GM23338 (cell line): Measurements from ENCODE around the gene CIDEB. TPM values are rescaled to one million over a fixed set of nuclear protein-coding genes. Genes with fewer than 3 reads are reported as not detected.

Experiments used
- ATAC-seq: fragments of 200-7000 bp; cut with Tn5 transposase; 3 replicates; pipeline ENCODE4 v1.9.1; 2020
- DNase-seq: peaks from one replicate; pipeline ENCODE4 v3.0.0-alpha.2; 2015; ENCODE audit warnings: low spot score
- H2AFZ ChIP-seq: fragments of 200-600 bp; sonication (generic); 2 replicates; pipeline ENCODE4 v1.8.0; 2016; ENCODE audit warnings: antibody characterized with exemption, mild to moderate bottlenecking, moderate library complexity
- H3F3A ChIP-seq: fragments of 200-600 bp; sonication (generic); replicated peaks from 2 replicates; pipeline ENCODE4 v1.8.0; 2017; ENCODE audit warnings: antibody characterized with exemption, mixed run types, low read depth
- H3K27ac ChIP-seq: fragments of 200-600 bp; sonication (generic); 2 replicates; pipeline ENCODE4 v1.6.1; 2016; ENCODE audit warnings: low read depth
- H3K27me3 ChIP-seq: fragments of 200-600 bp; sonication (generic); 2 replicates; pipeline ENCODE4 v1.8.0; 2016; ENCODE audit warnings: mild to moderate bottlenecking, mixed run types, moderate library complexity; ENCODE audit not compliant: insufficient read depth
- H3K36me3 ChIP-seq: fragments of 200-600 bp; sonication (generic); 2 replicates; pipeline ENCODE4 v1.8.0; 2016; ENCODE audit warnings: mild to moderate bottlenecking; ENCODE audit not compliant: insufficient read depth
- H3K4me1 ChIP-seq: fragments of 200-600 bp; sonication (generic); 2 replicates; pipeline ENCODE4 v1.8.0; 2016; ENCODE audit warnings: mild to moderate bottlenecking, moderate library complexity; ENCODE audit not compliant: insufficient read depth
- H3K4me2 ChIP-seq: fragments of 200-600 bp; sonication (generic); 2 replicates; pipeline ENCODE4 v1.7.1; 2017; ENCODE audit warnings: mixed run types
- H3K4me3 ChIP-seq: fragments of 200-600 bp; sonication (generic); 2 replicates; pipeline ENCODE4 v1.6.1; 2016; ENCODE audit warnings: mixed run types
- H3K79me2 ChIP-seq: fragments of 200-600 bp; sonication (generic); replicated peaks from 2 replicates; pipeline ENCODE4 v1.8.0; 2017; ENCODE audit warnings: mild to moderate bottlenecking; ENCODE audit not compliant: insufficient read depth
- H3K9me2 ChIP-seq: fragments of 200-600 bp; sonication (generic); 2 replicates; pipeline ENCODE4 v1.8.0; 2017; ENCODE audit not compliant: insufficient read depth
- H4K20me1 ChIP-seq: fragments of 200-600 bp; sonication (generic); replicated peaks from 2 replicates; pipeline ENCODE4 v1.8.0; 2017; ENCODE audit warnings: mild to moderate bottlenecking; ENCODE audit not compliant: insufficient read depth
- H3K27ac Mint-ChIP-seq: 2 replicates; pipeline ENCODE4 v1.8.0; 2020; ENCODE audit warnings: inconsistent platforms, mild to moderate bottlenecking, moderate library complexity, mixed read lengths
- H3K27me3 Mint-ChIP-seq: 3 replicates; pipeline ENCODE4 v1.8.0; 2022; ENCODE audit warnings: low read depth, mild to moderate bottlenecking, moderate library complexity, mixed read lengths, inconsistent platforms; ENCODE audit not compliant: insufficient read depth, poor library complexity
- H3K36me3 Mint-ChIP-seq: 3 replicates; pipeline ENCODE4 v1.8.0; 2021; ENCODE audit warnings: low read depth, mild to moderate bottlenecking, inconsistent platforms, moderate library complexity, mixed read lengths
- H3K4me1 Mint-ChIP-seq: 3 replicates; pipeline ENCODE4 v1.8.0; 2020; ENCODE audit warnings: mild to moderate bottlenecking, inconsistent platforms, mixed read lengths
- H3K4me3 Mint-ChIP-seq: 3 replicates; pipeline ENCODE4 v1.8.0; 2021; ENCODE audit warnings: moderate library complexity, mild to moderate bottlenecking, inconsistent platforms, mixed read lengths
- H3K9me3 Mint-ChIP-seq: 3 replicates; pipeline ENCODE4 v1.8.0; 2020; ENCODE audit warnings: moderate library complexity, mild to moderate bottlenecking, inconsistent platforms, mixed read lengths
- CREB1 ChIP-seq: fragments of 250-450 bp; sonication (Bioruptor Pico); IDR thresholded peaks from 2 replicates; pipeline ENCODE4 v1.5.0; 2020; ENCODE audit warnings: low read depth, mild to moderate bottlenecking, moderate library complexity
- CTCF ChIP-seq, 2 experiments: fragments of 200-600 bp in 1 of 2; sonication (generic) in 1 of 2; conservative IDR thresholded peaks; 2 replicates each; pipeline versions ENCODE4 v1.5.1 to v1.6.1; 2016 to 2017; ENCODE audit warnings: antibody characterized with exemption in 2 of 2, low read depth in 2 of 2, mild to moderate bottlenecking in 2 of 2, moderate library complexity in 1 of 2
- ETS1 ChIP-seq: IDR thresholded peaks from 2 replicates; pipeline ENCODE4 v1.6.1; 2016; ENCODE audit warnings: antibody characterized with exemption
- EZH2 ChIP-seq: fragments of 200-600 bp; sonication (generic); IDR thresholded peaks from one replicate; pipeline ENCODE4 v1.8.0; 2017; ENCODE audit warnings: antibody characterized with exemption, mild to moderate bottlenecking, low read depth; ENCODE audit not compliant: unreplicated experiment
- EZH2phosphoT487 ChIP-seq: fragments of 200-600 bp; sonication (generic); IDR thresholded peaks from one replicate; pipeline ENCODE4 v1.8.1; 2018; ENCODE audit warnings: antibody characterized with exemption; ENCODE audit not compliant: unreplicated experiment
- JUNB ChIP-seq: IDR thresholded peaks from one replicate; pipeline ENCODE4 v1.6.1; 2016; ENCODE audit warnings: antibody characterized with exemption; ENCODE audit not compliant: unreplicated experiment
- NANOG ChIP-seq: IDR thresholded peaks from 2 replicates; pipeline ENCODE4 v1.6.1; 2016; ENCODE audit warnings: antibody characterized with exemption, borderline replicate concordance
- POLR2AphosphoS5 ChIP-seq: IDR thresholded peaks from 2 replicates; pipeline ENCODE4 v1.6.1; 2016; ENCODE audit warnings: antibody characterized with exemption, low read depth
- REST ChIP-seq: IDR thresholded peaks from one replicate; pipeline ENCODE4 v1.6.1; 2018; ENCODE audit warnings: antibody characterized with exemption; ENCODE audit not compliant: unreplicated experiment
- STAT1 ChIP-seq: IDR thresholded peaks from one replicate; pipeline ENCODE4 v1.6.1; 2016; ENCODE audit warnings: antibody characterized with exemption; ENCODE audit not compliant: unreplicated experiment
- ZNF114 ChIP-seq: fragments of 250-450 bp; sonication (Bioruptor Pico); IDR thresholded peaks from 2 replicates; pipeline ENCODE4 v1.5.0; 2020; ENCODE audit warnings: mild to moderate bottlenecking, moderate library complexity
- ZNF331 ChIP-seq: fragments of 250-450 bp; sonication (Bioruptor Pico); IDR thresholded peaks from 2 replicates; pipeline ENCODE4 v1.5.0; 2020; ENCODE audit warnings: low read depth, mild to moderate bottlenecking, moderate library complexity
- polyA plus RNA-seq: library from polyadenylated mRNA; unstranded; fragments of >200 nt; fragmentation: Nextera tagmentation; extraction: Ambion mirVana; gene quantifications from 2 replicates; pipeline ENCODE4 v1.2.1, GENCODE V29; 2016
- total RNA-seq: library from RNA; depleted of rRNA; stranded (reverse); fragments of >200 nt; shearing (Covaris generic); gene quantifications from 2 replicates; pipeline ENCODE4 v1.2.3, GENCODE V29; 2014

CIDEB gene
- total and polyA plus RNA-seq, 2 experiments from 2014 or later = 3.4 to 4.6 TPM

DNA sequence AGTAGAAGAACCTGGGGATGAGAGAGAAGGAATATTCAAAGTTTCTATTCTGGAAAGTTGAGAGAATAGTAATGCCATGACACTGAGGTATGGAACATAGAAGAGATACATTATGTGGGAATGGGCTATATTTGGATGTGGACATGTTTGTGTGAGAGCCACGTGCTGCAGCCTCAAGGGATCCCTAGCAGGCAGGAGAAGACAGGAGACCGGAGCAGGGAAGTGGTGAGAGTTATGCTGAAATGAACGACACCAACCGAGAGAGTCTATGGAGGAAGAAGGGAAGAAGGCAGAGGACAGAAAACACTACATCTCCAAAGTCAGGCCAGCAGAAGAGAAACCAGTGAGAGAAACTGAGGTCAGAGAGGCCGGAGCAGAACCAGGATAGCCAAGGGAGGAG, 42.0 kb upstream of the CIDEB start (continued):
- no peak for TF ChIP-seq ETS1
- no peak for TF ChIP-seq EZH2phosphoT487
- no peak for TF ChIP-seq JUNB
- TF ChIP-seq CREB1 (CRISPR knock-in tag) = no peak
- no peak for TF ChIP-seq ZNF114 (CRISPR knock-in tag)
- TF ChIP-seq POLR2AphosphoS5 = no peak
- no peak for TF ChIP-seq NANOG
- TF ChIP-seq ZNF331 (CRISPR knock-in tag) = no peak
- no peak for TF ChIP-seq CTCF (conservative IDR thresholded peaks at IDR 0.05; ENCODE audit: low read depth in 2 of 2)
- no peak for TF ChIP-seq STAT1
- no peak for TF ChIP-seq REST

- Histone ChIP-seq H3K4me3 (no peak overlapping the region), H3K4me2 (no peak overlapping the region), H3K27ac (no peak overlapping the region), H3K4me1 (no peaks in the 10 kb centered on the region), H3F3A (no peaks in the 10 kb centered on the region), H3K9me2 (no peaks in the 10 kb centered on the region), H3K27me3 (peaks cover 89% of the 10 kb centered on the region), H3K36me3 (no peaks in the 10 kb centered on the region), H4K20me1 (no peaks in the 10 kb centered on the region), H2AFZ (no peak overlapping the region), H3K79me2 (no peaks in the 10 kb centered on the region)
- Mint-ChIP-seq H3K4me3 (no peak overlapping the region), H3K27me3 (peaks cover 23% of the 10 kb centered on the region), H3K27ac (no peak overlapping the region), H3K36me3 (no peaks in the 10 kb centered on the region), H3K9me3 (no peaks in the 10 kb centered on the region), H3K4me1 (no peaks in the 10 kb centered on the region)
- ATAC-seq (no peak), DNase-seq (no peak)
- TF ChIP-seq NANOG (no peak), ETS1 (no peak), JUNB (no peak), STAT1 (no peak), ZNF331 (CRISPR knock-in tag) (no peak), ZNF114 (CRISPR knock-in tag) (no peak), CREB1 (CRISPR knock-in tag) (no peak), CTCF (conservative IDR thresholded peaks at IDR 0.05; ENCODE audit: low read depth in 2 of 2) (no peak), EZH2phosphoT487 (no peak), POLR2AphosphoS5 (no peak), EZH2 (no peak)
Observed at GRCh38 chr14:24348186-24348585, 40.4 kb upstream of the CIDEB start.
